Activated CD4-positive, alpha-beta T cell treated with anti-CD3 and anti-CD28 coated beads for 48 hours (primary cell): ENCODE results near the gene ATP11A.
"Not testable (repeated sequence)": the region's sequence is repeated elsewhere in the genome, so short reads cannot be mapped to it uniquely, and the experiment has no call there.

Experiments used
- DNase-seq: peaks from one replicate; pipeline ENCODE4 v3.0.0-alpha.2; 2020

The ATP11A gene

DNA sequence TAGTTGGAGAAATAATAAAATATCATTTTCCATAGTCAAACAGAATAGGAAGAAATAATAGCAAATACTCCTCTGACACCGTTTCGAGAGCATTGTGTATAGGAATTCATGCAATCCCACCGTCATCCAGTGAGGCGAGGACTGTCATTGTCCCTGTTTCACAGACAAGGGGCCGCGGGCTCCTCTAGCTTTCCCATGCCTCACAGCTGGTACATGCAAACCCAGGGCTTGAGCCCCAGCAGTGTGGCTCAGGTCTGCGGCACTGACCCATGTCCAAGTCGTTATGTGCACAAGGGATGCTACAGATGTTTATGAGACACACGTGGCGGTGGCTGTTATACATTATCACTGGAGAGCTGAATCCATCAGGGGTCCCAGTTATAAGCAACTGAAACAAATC lies 18.5 kb upstream of the ATP11A start:
- no peak for DNase-seq

DNA sequence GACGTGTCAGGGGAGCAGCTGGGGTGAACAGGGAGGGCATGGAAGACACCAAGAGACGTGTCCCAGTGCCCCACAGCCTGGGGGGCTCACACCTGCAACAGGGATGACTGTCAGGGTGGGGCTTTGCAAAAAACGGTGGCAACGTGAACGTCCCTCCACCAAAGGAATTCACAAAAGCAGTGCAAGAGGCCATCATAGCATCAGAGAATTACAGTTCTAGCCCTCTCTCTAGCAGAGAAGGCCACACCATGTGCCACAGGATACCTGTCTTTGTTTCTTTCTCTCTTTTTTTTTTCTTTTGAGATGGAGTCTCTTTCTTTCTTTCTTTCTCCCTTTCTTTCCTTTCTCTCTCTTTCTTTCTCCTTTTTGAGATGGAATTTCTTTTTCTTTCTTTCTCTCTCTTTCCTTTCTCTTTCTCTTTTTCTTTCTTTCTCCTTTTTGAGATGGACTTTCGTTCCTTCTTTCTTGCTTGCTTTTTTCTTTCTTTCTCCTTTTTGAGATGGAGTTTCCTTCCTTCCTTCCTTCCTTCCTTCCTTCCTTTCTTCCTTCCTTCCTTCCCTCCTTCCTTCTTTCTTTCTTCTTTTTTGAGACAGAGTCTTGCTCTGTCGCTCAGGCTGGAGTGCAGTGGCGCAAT lies 17.1 kb upstream of the ATP11A start:
- no peak for DNase-seq

GRCh38 chr13:112674412-112675365 lies 15.1 kb upstream of the ATP11A start:
- no peak for DNase-seq

DNA sequence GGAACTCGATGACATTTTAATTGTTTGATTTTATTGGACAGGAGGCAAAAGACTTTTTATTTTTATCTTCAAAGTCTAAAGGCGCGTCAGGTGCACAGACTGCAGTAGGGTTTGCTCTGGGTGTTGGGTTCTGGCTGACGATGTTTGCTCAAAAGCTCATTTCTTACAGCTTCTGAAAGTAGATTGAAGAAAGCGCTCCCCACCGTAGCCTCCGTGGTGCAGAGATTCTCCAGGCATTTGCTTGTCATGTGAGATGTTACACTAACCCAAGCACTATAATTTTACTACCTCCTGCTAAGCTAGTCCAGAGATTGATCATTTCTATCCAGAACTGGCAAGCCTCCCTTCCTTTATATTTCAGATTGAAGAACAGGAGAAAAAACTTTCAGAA lies 14.5 kb upstream of the ATP11A start:
- DNase-seq = no peak

GRCh38 chr13:112677421-112677962 lies 12.3 kb upstream of the ATP11A start:
- DNase-seq = not testable (repeated sequence)

DNA sequence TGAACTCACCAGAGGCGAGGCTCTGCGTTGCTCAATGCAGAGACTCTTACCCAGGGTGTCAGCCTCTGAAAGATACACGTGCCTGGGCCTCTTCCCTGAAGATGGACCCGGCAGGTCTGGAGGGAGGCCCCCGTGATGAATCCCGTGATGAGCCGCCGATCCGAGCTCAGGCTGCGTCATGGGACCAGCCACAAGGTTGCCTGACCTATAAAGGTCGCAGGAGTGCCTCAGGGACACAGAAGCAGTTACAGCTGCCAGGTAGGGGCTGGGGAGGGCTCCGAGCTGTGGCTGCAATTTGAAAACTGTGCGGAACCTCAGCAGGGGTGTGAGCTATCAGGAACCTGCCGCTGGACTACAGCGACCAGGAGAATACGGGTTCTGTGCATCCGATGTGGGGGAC lies 10.5 kb upstream of the ATP11A start:
- DNase-seq = no peak

DNA sequence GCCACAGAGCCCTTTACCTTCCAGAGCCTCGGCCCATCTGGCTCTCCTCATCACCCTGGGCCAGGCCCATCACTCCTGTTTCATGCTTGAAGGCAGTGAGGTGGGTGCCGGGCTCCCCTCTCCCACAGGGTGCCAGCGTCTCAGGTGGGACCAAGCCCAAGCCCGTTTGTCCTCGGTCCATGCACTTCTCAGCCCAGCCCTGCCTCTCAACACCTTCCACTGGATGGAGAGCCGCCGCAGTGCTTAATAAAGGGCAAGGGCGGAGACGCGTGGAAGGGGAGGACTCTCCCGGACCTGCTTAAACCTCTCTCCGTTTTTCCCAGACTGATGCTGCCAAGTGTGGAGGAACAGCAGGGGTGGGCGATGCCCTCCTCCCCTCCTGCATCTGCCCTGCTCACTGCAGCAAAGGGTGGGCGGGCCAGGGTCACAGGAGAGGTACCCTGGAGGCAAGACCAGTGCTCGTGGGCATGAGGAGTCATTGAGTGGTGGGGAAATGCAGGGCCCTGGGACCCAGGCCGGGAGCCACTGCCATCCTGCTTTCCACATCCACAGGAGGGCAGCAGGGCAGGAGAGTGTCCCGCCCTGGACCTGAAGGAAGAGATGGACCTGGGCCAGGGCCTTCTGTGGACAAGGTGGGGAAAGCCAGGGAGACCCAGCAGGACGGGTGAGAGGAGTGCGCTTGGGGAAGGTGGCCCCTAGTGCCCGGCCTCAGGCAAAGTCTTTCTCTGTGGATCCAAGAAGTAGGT lies 9.7 kb upstream of the ATP11A start:
- no peak for DNase-seq

DNA sequence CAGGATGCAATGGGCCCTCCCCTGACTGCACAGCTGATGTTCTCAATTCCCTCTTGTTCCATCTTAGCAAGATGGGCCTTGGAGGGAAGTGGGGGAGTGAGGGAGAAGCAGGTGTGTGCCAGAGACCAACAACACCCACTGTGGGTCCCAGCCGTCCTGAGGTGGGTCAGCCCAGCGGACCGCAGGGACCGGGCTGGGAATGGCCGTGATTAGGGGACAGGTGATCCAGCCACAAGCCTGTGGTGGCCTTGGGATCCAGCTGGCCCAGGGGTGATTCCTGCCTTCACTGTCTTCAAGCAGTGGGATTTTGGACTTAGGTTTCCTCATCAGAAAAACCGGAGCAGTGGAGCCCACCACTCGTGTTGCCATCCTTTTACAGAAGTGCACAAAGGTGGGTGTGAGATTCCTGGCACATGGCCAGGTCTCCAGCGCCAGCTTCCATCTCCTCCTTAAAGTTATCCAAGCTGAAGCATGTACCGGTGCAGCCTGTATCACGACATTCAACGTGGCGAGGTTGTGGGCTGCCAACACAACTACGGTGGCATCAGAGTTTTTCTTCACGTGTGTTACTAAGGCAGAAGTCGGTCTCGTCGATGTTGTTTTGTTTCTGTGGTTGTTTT lies 9.0 kb upstream of the ATP11A start:
- no peak for DNase-seq

- no peak for DNase-seq
Measured at GRCh38 chr13:112683581-112683980, 6.3 kb upstream of the ATP11A start.

DNA sequence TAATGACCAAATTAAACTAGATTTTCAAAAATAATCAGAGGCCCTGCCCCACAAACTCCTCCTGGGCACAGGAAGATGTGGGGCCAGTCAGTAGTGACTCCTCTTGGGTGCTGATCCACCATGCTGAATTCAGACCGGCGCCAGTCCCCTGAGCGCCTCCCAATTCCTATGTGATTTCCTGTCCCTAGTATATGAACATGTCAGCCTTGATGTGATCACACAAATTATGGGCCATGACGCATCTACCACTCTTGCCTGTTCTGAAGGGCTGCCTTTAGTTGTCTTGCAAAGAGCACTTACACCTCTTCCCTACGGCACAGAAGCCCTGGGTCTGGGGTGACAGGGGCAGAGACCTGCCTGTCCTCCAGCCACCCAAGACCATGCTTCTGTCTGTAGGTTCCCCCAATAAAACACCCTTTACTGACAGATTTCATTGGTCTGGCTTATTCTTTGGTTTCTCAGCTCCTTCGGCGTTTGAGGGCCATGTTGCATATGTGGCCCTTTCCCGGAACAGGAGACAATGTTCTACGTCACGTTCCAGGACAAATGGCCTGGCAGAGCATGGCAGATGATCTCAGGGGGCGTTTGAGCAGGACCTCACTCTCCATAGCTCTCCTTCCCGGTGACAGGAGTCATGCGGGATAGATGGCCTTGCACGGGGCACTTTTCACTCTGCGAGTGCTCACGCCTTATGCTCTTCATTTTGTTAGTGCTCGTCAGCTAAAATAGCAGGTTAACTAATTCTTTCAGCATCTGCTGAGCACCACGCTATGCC lies 5.6 kb upstream of the ATP11A start:
- no peak for DNase-seq

DNA sequence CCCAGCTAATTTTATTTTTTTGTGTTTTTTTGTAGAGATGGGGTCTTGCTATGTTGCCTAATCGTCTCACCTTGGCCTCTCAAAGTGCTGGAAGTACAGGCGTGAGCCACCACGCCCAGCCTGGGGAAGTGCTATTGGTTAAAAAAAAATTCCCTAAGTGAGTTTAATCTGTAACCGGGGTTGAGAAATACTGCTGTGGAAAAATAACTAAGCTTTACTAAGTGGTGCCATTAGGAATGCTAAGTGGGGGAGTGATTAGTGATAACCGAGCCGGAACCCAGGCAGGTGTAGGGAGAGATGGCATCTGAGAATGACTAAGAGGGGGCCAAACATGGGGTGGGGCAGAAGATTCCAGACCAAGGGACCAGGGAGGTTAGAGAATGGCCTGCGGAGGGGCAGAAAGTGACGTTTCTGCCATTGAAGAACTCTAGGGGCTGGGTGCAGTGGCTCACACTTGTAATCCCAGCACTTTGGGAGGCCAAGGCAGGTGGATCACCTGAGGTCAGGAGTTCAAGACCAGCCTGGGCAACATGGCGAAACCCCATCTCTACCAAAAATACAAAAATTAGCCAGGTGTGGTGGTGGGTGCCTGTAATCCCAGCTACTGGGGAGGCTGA lies 4.5 kb upstream of the ATP11A start:
- not testable (repeated sequence) for DNase-seq

- DNase-seq = no peak
Measured at GRCh38 chr13:112685896-112686295, 3.9 kb upstream of the ATP11A start.

DNA sequence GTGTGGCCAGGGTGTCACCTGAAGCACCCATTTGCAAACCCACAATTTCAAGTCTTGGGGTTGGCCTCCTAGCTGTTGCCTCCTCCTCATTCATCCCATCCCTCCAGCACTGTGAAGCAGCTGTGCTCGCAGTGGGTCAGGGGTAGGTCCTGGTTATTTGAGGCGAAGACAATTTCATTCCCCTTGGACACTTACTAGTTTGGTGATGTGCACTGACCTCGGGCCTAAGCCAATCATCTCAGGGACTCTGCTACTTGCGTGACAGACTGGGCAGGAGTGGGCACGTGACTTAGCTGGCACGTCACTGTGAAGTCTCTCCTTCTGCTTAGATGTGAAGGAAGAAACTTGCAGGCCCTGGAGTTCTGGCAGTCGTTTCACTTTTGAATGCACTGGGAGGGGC lies 3.5 kb upstream of the ATP11A start:
- no peak for DNase-seq

DNA sequence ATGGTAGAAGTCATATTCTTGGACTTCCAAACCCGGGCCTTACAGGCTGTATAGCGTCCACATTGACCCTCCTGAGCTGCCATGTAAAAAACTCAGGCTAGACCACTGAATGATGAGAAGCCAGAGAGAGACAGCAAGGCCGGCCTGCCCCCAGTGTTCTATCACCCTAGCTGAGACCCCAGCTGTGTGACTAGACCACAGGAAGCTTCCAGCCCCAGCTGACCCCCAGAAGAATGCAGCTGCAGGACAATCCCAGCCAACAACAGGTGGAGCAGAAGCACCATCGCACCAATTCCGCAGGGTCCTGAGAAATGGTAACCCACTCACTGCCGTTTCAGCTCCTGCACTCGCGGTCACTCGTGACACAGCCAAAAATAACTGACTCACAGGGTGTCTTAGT lies 2.9 kb upstream of the ATP11A start:
- DNase-seq = no peak

DNA sequence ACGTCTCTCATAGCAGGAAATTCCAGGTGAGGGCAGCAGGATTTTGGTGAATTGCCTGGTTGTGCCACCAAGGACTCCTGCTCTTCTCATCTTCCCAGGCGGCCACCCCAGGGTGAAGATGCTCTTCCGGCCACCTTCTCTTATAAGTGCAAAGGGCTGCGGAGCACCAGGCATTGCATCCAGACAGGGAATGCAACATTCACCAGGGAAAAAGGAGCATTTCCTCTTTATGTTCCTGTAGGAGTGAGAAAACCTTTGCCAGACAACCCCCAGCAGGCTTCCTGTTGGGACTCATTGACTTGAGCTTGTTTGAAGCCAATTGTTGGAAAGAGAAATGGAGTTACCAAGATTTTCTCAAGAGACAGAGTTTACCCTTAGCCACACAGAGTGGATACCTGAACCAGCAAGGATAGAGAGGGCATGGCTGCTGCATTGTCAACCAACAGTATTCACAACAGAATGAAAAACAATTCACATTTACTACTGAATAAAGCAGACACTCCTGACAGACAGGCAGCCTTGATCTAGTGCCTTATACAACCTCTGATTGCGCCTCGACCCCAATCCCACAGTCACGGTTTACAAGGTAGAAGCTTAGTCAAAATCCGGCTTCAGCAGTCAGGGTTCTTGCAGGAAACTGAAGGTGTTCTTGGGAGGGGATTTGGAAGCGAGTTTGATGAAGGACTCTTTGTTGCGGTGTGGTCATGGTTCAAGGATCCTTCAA lies 1.8 kb upstream of the ATP11A start:
- no peak for DNase-seq

DNA sequence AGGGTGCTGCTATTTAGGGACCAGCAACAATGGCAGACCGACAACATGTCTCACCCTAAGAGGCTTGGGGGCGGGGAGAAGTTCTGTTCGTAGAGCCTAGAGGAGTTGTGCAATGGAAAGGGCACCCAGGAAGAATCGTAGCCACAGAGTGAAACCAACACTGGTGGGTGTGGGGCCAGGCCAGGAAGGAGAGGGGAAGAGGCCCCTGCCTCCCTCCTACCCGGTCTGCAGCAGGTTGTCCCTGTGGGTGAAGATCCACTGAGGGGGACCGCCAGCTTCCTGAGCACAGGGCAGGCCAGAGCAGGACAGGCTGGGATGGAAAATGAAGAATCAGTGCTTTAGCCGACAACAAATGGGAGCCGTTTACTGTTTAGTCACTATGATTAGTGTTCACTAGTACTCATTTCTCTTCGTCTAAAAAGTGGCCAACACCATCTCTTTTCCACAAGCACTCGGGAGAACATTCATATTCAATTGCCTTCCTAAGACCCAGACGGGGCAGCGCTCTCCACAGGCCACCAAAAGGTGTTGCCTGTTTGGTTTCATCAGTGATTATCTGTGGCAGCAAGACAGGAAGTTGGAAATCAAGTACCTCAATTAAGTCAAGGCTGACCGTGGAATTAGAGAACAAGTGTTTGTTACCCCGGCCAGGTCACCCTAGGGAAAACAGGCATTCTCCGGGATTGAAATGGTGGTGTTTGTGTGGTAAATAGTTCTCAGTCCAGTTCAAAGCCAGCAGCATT lies 1.1 kb upstream of the ATP11A start:
- peak; percentile 82 for DNase-seq

DNA sequence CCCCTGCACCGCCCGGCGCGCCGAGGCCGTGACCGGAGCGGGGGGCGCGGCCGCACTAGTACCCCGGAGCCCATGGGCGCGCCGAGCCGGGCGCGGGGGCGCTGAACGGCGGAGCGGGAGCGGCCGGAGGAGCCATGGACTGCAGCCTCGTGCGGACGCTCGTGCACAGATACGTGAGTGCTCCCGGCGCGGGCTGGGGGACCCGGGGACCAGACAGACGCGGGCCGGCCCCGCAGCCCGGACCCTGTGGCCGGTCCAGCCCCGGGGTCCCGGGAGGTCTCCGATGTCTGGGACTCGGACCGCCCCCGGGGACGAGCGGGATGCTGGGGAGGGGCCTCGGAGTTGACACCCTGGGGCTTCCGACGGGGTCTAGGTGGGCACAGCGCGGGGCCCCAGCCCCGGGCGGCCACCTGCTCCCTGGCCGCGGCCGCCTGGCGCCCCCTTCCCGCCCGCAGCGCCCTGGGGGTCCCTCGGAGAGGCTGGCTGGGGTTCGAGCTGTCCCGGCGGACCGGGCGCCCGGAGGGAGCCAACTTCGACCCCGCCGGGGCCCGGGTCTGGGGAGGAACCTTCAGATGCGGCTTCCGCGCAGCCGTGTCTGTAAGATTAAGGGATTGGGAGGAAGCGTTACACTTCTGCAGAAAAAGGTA lies 568 bp downstream of the ATP11A start:
- DNase-seq = peak; percentile 45

- DNase-seq = no peak
Measured at GRCh38 chr13:112692104-112692503, 2.3 kb downstream of the ATP11A start.

DNA sequence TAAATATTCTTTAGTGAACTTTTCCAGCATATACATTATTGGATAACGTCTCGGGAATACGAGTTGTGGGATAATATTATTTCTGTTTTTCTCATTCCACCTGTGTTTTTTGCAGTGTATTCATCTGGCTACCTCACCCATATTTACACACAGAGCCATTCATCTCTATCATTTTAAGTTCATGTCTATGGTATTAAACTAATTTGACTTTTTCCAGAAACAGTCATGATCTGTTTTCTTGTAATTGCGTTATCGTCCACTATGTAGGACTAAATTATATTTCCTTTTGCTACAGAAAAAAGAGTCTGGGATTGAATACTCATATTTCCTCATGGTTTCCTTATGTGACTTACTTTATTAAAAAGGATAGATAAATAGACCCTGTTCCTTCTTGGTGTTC lies 2.7 kb downstream of the ATP11A start:
- no peak for DNase-seq
